T-helper 17 cell (primary cell): ENCODE results near the gene TOP2B. TPM values are rescaled to one million over a fixed set of nuclear protein-coding genes. Genes with fewer than 3 reads are reported as not detected.

Source experiments
- ATAC-seq: fragments of 150-1000 bp; cut with Tn5 transposase; 2 replicates; pipeline ENCODE4 v1.10.0; 2021; ENCODE audit warnings: mild to moderate bottlenecking, moderate library complexity
- DNase-seq, 3 donors: peaks; one replicate each; pipeline versions ENCODE4 v3.0.0 to v3.0.0-alpha.2; 2020 to 2021
- H3K9me3 ChIP-seq: one replicate; pipeline ENCODE4 v1.7.0; 2013; ENCODE audit warnings: low read length, mild to moderate bottlenecking; ENCODE audit not compliant: control insufficient read depth, poor library complexity, severe bottlenecking
- H3K27ac Mint-ChIP-seq: one replicate; pipeline ENCODE4 v1.8.0; 2022; ENCODE audit warnings: mild to moderate bottlenecking, moderate library complexity, mixed read lengths
- H3K27me3 Mint-ChIP-seq: one replicate; pipeline ENCODE4 v1.8.0; 2022; ENCODE audit warnings: mixed read lengths
- H3K36me3 Mint-ChIP-seq: one replicate; pipeline ENCODE4 v1.8.0; 2022; ENCODE audit warnings: low read depth, mixed read lengths
- H3K4me1 Mint-ChIP-seq: one replicate; pipeline ENCODE4 v1.8.0; 2022; ENCODE audit warnings: mild to moderate bottlenecking, mixed read lengths
- H3K4me3 Mint-ChIP-seq: one replicate; pipeline ENCODE4 v1.8.0; 2022; ENCODE audit warnings: mild to moderate bottlenecking, moderate library complexity, mixed read lengths
- total RNA-seq, 4 donors: library from RNA in 2 of 4; stranded (reverse) in 2 of 4; gene quantifications; one replicate each; pipeline ENCODE4 v1.2.3 and lab custom pipeline; 2022 to 2026

TOP2B gene
- total RNA-seq, 2 donors from 2014 or later, result 91.8 to 113 TPM

- DNase-seq, result no peak
- H3K9me3 ChIP-seq, result no peaks in the 10 kb centered on the region
- H3K36me3 Mint-ChIP-seq, result peaks cover 2% of the 10 kb centered on the region
- ATAC-seq, result no peak
- H3K27ac Mint-ChIP-seq, result no peak overlapping the region
- no peak overlapping the region for H3K4me3 Mint-ChIP-seq
- H3K27me3 Mint-ChIP-seq, result peaks cover 25% of the 10 kb centered on the region
- no peaks in the 10 kb centered on the region for H3K4me1 Mint-ChIP-seq
These were observed 24.5 kb upstream of the TOP2B start for GRCh38 chr3:25689226-25689625.

GRCh38 chr3:25687742-25688141 lies 23.0 kb upstream of the TOP2B start:
- no peaks in the 10 kb centered on the region for H3K4me1 Mint-ChIP-seq
- no peak for DNase-seq
- no peak for ATAC-seq
- no peak overlapping the region for H3K4me3 Mint-ChIP-seq
- H3K27me3 Mint-ChIP-seq, result peaks cover 25% of the 10 kb centered on the region
- peaks cover 2% of the 10 kb centered on the region for H3K36me3 Mint-ChIP-seq
- H3K27ac Mint-ChIP-seq, result no peak overlapping the region
- no peaks in the 10 kb centered on the region for H3K9me3 ChIP-seq

- H3K27ac Mint-ChIP-seq, result no peak overlapping the region
- no peaks in the 10 kb centered on the region for H3K9me3 ChIP-seq
- H3K4me3 Mint-ChIP-seq, result no peak overlapping the region
- ATAC-seq, result no peak
- peaks cover 23% of the 10 kb centered on the region for H3K27me3 Mint-ChIP-seq
- H3K4me1 Mint-ChIP-seq, result no peaks in the 10 kb centered on the region
- no peak for DNase-seq
- peaks cover 2% of the 10 kb centered on the region for H3K36me3 Mint-ChIP-seq
These were observed 22.1 kb upstream of the TOP2B start for GRCh38 chr3:25686766-25687165.

- Mint-ChIP-seq H3K4me3 (no peak overlapping the region), H3K27me3 (peaks cover 9% of the 10 kb centered on the region), H3K36me3 (no peaks in the 10 kb centered on the region), H3K4me1 (no peaks in the 10 kb centered on the region), H3K27ac (no peak overlapping the region)
- H3K9me3 ChIP-seq, result no peaks in the 10 kb centered on the region
- DNase-seq, result no peak
- no peak for ATAC-seq
These were observed 19.2 kb upstream of the TOP2B start for GRCh38 chr3:25683882-25684281.

- Mint-ChIP-seq H3K36me3 (no peaks in the 10 kb centered on the region), H3K4me1 (no peaks in the 10 kb centered on the region), H3K4me3 (no peak overlapping the region), H3K27ac (no peak overlapping the region), H3K27me3 (peaks cover 6% of the 10 kb centered on the region)
- no peaks in the 10 kb centered on the region for H3K9me3 ChIP-seq
- ATAC-seq (no peak), DNase-seq (no peak)
These were observed 18.7 kb upstream of the TOP2B start for GRCh38 chr3:25683410-25683809.

- Mint-ChIP-seq H3K4me3 (no peak overlapping the region), H3K4me1 (no peaks in the 10 kb centered on the region), H3K27ac (no peak overlapping the region), H3K27me3 (peaks cover 16% of the 10 kb centered on the region), H3K36me3 (peaks cover 2% of the 10 kb centered on the region)
- DNase-seq (no peak), ATAC-seq (no peak)
- no peaks in the 10 kb centered on the region for H3K9me3 ChIP-seq
These were observed 15.1 kb upstream of the TOP2B start for GRCh38 chr3:25679642-25680302.

GRCh38 chr3:25679166-25679565 lies 14.5 kb upstream of the TOP2B start:
- no peaks in the 10 kb centered on the region for H3K9me3 ChIP-seq
- Mint-ChIP-seq H3K4me3 (no peak overlapping the region), H3K27ac (no peak overlapping the region), H3K36me3 (peaks cover 2% of the 10 kb centered on the region), H3K27me3 (peaks cover 16% of the 10 kb centered on the region), H3K4me1 (no peaks in the 10 kb centered on the region)
- ATAC-seq (no peak), DNase-seq (no peak)

GRCh38 chr3:25678581-25678980 lies 13.9 kb upstream of the TOP2B start:
- ATAC-seq, result no peak
- no peak overlapping the region for H3K27ac Mint-ChIP-seq

GRCh38 chr3:25677121-25677520 lies 12.4 kb upstream of the TOP2B start:
- ATAC-seq (no peak), DNase-seq (no peak)
- no peak overlapping the region for H3K4me3 Mint-ChIP-seq
- no peaks in the 10 kb centered on the region for H3K4me1 Mint-ChIP-seq
- peaks cover 2% of the 10 kb centered on the region for H3K36me3 Mint-ChIP-seq
- H3K9me3 ChIP-seq, result no peaks in the 10 kb centered on the region
- H3K27ac Mint-ChIP-seq, result no peak overlapping the region
- H3K27me3 Mint-ChIP-seq, result peaks cover 16% of the 10 kb centered on the region

More at GRCh38 chr3:25678581-25678980, 13.9 kb upstream of the TOP2B start:
- no peaks in the 10 kb centered on the region for H3K9me3 ChIP-seq
- H3K4me3 Mint-ChIP-seq, result no peak overlapping the region
- peaks cover 16% of the 10 kb centered on the region for H3K27me3 Mint-ChIP-seq
- no peak for DNase-seq
- H3K36me3 Mint-ChIP-seq, result peaks cover 2% of the 10 kb centered on the region
- H3K4me1 Mint-ChIP-seq, result no peaks in the 10 kb centered on the region

- H3K4me3 Mint-ChIP-seq, result no peak overlapping the region
- H3K36me3 Mint-ChIP-seq, result peaks cover 2% of the 10 kb centered on the region
- peaks cover 2% of the 10 kb centered on the region for H3K4me1 Mint-ChIP-seq
- ATAC-seq (no peak), DNase-seq (no peak)
- H3K27ac Mint-ChIP-seq, result no peak overlapping the region
- no peaks in the 10 kb centered on the region for H3K9me3 ChIP-seq
- peaks cover 16% of the 10 kb centered on the region for H3K27me3 Mint-ChIP-seq
These were observed 10.0 kb upstream of the TOP2B start for GRCh38 chr3:25674670-25675069.

- H3K4me1 Mint-ChIP-seq, result peaks cover 2% of the 10 kb centered on the region
- DNase-seq, result no peak
- no peak overlapping the region for H3K27ac Mint-ChIP-seq
- no peak overlapping the region for H3K4me3 Mint-ChIP-seq
- ATAC-seq, result no peak
- H3K27me3 Mint-ChIP-seq, result peaks cover 16% of the 10 kb centered on the region
- no peaks in the 10 kb centered on the region for H3K9me3 ChIP-seq
- peaks cover 2% of the 10 kb centered on the region for H3K36me3 Mint-ChIP-seq
These were observed 9.1 kb upstream of the TOP2B start for GRCh38 chr3:25673738-25674298.

GRCh38 chr3:25665315-25666280 lies 891 bp upstream of the TOP2B start:
- Mint-ChIP-seq H3K27me3 (no peaks in the 10 kb centered on the region), H3K36me3 (peaks cover 8% of the 10 kb centered on the region), H3K4me1 (peaks cover 36% of the 10 kb centered on the region), H3K4me3 (peak overlapping the region; percentile 98), H3K27ac (peak overlapping the region; percentile 99)
- H3K9me3 ChIP-seq, result no peaks in the 10 kb centered on the region
- DNase-seq, result peak in 1 of 3 donors; percentile 13
- ATAC-seq, result no peak
